ENCODE measurements around the gene TLE2.
A peak's percentile ranks its signal among the peaks of the same experiment; 100 is the strongest.

TLE2 gene

GRCh38 chr19:3036119-3036976 lies 7.3 kb upstream of the TLE2 start:
- H3K36me3 Mint-ChIP-seq (ENCODE audit: low read depth) = no peaks in the 10 kb centered on the region
- peaks cover 27% of the 10 kb centered on the region for H3K4me1 Mint-ChIP-seq
- peak overlapping the region; percentile 78 for H3K4me3 Mint-ChIP-seq
- H3K27ac Mint-ChIP-seq = no peak overlapping the region
- peaks cover 5% of the 10 kb centered on the region for H3K9me3 Mint-ChIP-seq
- TF ChIP-seq CTCF (IDR thresholded peaks at IDR 0.05) = no peak
- peak; percentile 94 for DNase-seq
- peaks cover 94% of the 10 kb centered on the region for H3K27me3 Mint-ChIP-seq (ENCODE audit: low read depth, poor library complexity)

GRCh38 chr19:3035542-3036118 lies 6.5 kb upstream of the TLE2 start:
- peaks cover 8% of the 10 kb centered on the region for H3K9me3 Mint-ChIP-seq
- peaks cover 94% of the 10 kb centered on the region for H3K27me3 Mint-ChIP-seq (ENCODE audit: low read depth, poor library complexity)
- no peak for TF ChIP-seq CTCF (IDR thresholded peaks at IDR 0.05)
- peak overlapping the region; percentile 83 for H3K27ac Mint-ChIP-seq
- H3K36me3 Mint-ChIP-seq (ENCODE audit: low read depth) = no peaks in the 10 kb centered on the region
- peak; percentile 94 for DNase-seq
- peak overlapping the region; percentile 78 for H3K4me3 Mint-ChIP-seq
- peaks cover 25% of the 10 kb centered on the region for H3K4me1 Mint-ChIP-seq

GRCh38 chr19:3034656-3035541 lies 5.8 kb upstream of the TLE2 start:
- H3K4me1 Mint-ChIP-seq = peaks cover 25% of the 10 kb centered on the region
- no peak overlapping the region for H3K27ac Mint-ChIP-seq
- H3K36me3 Mint-ChIP-seq (ENCODE audit: low read depth) = no peaks in the 10 kb centered on the region
- DNase-seq = no peak
- peaks cover 8% of the 10 kb centered on the region for H3K9me3 Mint-ChIP-seq
- TF ChIP-seq CTCF (IDR thresholded peaks at IDR 0.05) = no peak
- peaks cover 94% of the 10 kb centered on the region for H3K27me3 Mint-ChIP-seq (ENCODE audit: low read depth, poor library complexity)
- peak overlapping the region; percentile 78 for H3K4me3 Mint-ChIP-seq

- no peak for TF ChIP-seq CTCF (IDR thresholded peaks at IDR 0.05)
- Mint-ChIP-seq H3K27me3 (ENCODE audit: low read depth, poor library complexity) (peaks cover 94% of the 10 kb centered on the region), H3K4me3 (peak overlapping the region; percentile 55), H3K4me1 (peaks cover 25% of the 10 kb centered on the region), H3K36me3 (ENCODE audit: low read depth) (no peaks in the 10 kb centered on the region), H3K9me3 (peaks cover 8% of the 10 kb centered on the region), H3K27ac (no peak overlapping the region)
- DNase-seq = no peak
These were observed 5.3 kb upstream of the TLE2 start for GRCh38 chr19:3034406-3034655.

GRCh38 chr19:3033595-3034405 lies 4.7 kb upstream of the TLE2 start:
- H3K27ac Mint-ChIP-seq = no peak overlapping the region
- H3K4me3 Mint-ChIP-seq = peak overlapping the region; percentile 20
- H3K4me1 Mint-ChIP-seq = peaks cover 25% of the 10 kb centered on the region

More at GRCh38 chr19:3033595-3034405, 4.7 kb upstream of the TLE2 start:
- no peak for TF ChIP-seq CTCF (IDR thresholded peaks at IDR 0.05)
- Mint-ChIP-seq H3K27me3 (ENCODE audit: low read depth, poor library complexity) (peaks cover 91% of the 10 kb centered on the region), H3K36me3 (ENCODE audit: low read depth) (no peaks in the 10 kb centered on the region), H3K9me3 (peaks cover 8% of the 10 kb centered on the region)
- no peak for DNase-seq
